Activated T-cell treated with anti-CD3 and anti-CD28 coated beads for 24 hours (primary cell): Measurements from ENCODE around the gene EPG5.
"Not testable (repeated sequence)": the region's sequence is repeated elsewhere in the genome, so short reads cannot be mapped to it uniquely, and the experiment has no call there.

Experiments used
- DNase-seq: peaks from one replicate; pipeline ENCODE4 v3.0.0-alpha.2; 2020; ENCODE audit warnings: low read depth

EPG5 gene

GRCh38 chr18:45967007-45967706 is at the start of gene EPG5:
EPG5 (minus strand) TSS chr18:45967329; CDS start chr18:45967239, 90 bp downstream.
- DNase-seq, result peak; percentile 89

GRCh38 chr18:46013484-46014189 is 46.5 kb upstream of the EPG5 start:
- DNase-seq, result no peak

DNA sequence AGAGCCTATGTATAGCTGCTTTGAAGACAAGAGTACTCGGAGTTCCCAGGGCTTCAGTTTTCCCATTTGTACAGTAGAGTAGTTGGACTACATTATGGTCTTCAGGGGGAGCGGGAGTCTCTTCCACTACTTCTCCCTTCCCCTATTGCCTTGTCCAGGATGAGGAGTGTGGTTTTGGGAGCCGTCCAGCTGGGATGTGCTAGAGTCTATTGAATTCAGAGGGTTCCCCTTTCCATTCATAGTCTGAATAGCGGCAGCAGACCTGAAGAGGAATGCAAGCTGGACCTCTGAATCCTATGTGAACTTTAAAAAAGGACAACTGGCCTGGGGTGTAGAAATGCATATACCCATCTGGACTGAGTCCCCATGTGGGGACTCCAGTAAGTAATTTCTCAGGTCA is 43.5 kb upstream of the EPG5 start:
- no peak for DNase-seq

GRCh38 chr18:46010050-46010449 is 42.9 kb upstream of the EPG5 start:
- DNase-seq, result no peak

- no peak for DNase-seq
Measured at GRCh38 chr18:46009125-46009840, 42.2 kb upstream of the EPG5 start.

DNA sequence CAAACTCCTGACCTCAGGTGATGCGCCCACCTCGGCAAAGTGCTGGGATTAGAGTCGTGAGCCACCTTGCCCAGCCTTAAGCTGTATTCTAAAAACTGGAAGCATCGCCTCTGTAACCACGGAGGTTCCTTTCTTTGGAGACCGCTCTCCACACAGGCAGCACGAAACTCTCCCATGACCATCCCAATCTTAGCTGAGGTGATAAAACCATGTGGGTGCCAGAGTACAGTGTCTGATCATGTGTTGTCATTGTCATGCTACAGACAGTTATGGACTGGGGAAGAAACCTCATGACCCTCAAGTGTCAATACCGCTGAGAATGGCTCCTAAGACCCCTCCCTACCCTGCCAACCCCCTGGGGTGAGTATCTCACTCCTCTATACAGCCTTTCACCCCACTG is 41.4 kb upstream of the EPG5 start:
- no peak for DNase-seq

DNA sequence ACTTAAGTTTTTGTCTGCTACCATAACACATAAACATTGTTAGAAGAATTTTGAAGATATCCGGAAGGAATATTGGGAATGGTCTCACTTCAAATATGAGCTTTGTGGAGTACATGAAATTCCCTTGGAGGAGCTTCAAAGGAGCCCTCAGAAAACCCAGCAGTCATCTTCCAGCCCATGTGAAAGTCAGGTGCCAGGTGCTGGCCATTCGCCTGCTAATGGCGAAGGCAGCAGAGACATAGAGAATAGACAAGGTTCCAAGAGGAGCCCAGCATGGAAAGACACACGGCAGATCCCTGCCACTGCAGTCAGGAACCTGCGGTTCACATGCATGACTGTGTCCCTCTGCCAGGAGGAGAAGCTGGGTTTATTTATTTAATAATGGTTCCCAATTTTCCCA is 40.0 kb upstream of the EPG5 start:
- DNase-seq, result no peak

DNA sequence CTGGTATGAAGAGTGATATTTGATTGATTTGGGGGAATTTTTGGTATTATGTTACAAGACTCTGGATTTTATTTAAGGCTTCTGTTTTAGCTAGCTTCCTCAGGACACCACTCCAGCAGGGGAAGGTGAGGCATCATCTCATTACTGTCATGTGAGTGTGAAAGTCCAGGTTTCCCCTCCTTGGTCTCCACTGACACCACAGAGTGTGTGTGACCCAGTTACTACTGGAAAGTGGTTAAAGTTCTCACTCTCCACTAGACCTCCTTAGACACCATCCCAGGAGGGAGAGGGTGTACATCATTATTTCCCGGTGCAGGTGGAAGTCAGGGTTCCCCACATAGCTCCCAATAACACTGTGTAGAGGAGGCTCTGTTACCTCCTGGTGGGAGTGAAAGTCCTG is 35.8 kb upstream of the EPG5 start:
- DNase-seq, result no peak

DNA sequence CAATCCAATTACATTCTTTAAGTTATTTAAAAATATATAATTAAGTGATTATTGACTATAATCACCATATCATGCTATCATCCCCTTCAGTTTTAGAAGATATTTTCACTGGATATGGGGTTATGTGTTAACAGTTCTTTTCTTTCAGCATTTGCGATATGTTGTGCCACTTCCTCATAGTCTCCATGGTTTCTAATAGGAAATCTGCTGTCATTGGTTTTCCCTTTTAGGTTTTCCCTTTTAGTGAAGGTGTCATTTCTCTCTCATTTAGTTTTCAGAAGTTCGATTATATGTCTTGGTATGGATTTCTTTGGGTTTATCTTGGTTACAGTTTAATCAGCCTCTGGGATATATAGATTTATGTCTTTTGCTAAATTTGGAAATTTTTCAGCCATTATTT is 34.8 kb upstream of the EPG5 start:
- DNase-seq, result no peak

- DNase-seq, result no peak
Measured at GRCh38 chr18:46001074-46001473, 33.9 kb upstream of the EPG5 start.

DNA sequence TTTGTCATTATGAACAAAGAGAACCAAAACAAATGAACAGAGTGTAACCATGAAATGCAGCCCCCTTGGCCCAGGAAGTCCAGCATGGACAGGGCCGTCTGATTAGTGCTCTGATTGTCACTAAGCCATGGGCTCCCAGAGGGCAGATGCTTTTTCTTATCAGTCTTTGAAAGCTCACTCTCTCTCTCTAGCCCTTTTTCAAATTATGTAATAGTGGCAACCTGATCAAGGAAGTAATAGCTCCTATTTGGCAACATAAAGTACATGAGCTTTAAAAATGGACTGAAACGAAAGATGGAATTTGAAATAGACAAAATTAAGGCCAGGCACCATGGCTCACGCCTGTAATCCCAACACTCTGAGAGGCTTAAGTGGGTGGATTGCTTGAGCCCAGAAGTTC is 32.4 kb upstream of the EPG5 start:
- no peak for DNase-seq

DNA sequence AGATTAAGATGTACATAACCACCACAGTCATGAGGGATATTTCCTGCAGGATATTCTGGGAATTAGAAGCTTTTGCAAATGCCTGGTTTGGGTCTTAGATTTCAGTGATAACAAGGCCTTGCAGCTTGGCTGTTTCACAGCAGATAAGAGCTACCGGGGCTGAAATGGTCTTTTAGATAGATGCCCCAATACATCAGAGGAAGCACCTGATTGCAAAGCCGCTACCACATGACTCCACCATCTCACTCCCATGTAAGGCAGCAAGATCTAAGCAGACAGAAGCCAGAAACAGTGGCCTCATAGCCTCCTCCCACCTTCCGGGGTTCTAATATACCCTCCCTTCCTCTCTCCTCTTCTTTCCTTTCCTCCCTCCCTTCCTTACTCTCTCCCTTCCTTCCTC is 31.1 kb upstream of the EPG5 start:
- no peak for DNase-seq

GRCh38 chr18:45997700-45998151 is 30.6 kb upstream of the EPG5 start:
- no peak for DNase-seq

- no peak for DNase-seq
Measured at GRCh38 chr18:45995461-45995860, 28.3 kb upstream of the EPG5 start.

- no peak for DNase-seq
Measured at GRCh38 chr18:45993438-45993837, 26.3 kb upstream of the EPG5 start.

DNA sequence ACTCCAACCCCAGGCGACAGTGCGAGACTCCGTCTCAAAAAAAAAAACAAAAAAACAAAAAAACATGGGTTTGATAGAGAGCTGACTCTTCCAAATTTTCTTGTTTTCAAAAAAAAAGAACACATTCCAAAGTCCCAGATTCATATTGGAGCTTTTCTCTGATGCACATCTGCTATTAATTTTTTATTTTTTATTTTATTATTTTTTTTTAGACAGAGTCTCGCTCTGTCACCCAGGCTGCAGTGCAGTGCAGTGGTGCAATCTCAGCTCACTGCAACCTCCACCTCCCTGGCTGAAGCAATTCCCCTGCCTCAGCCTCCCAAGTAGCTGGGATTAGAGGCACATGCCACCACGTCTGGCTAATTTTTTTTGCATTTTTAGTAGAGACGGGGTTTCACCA is 25.4 kb upstream of the EPG5 start:
- DNase-seq, result not testable (repeated sequence)

- no peak for DNase-seq
Measured at GRCh38 chr18:45991788-45992187, 24.7 kb upstream of the EPG5 start.

- DNase-seq, result no peak
Measured at GRCh38 chr18:45984546-45985235, 17.6 kb upstream of the EPG5 start.

DNA sequence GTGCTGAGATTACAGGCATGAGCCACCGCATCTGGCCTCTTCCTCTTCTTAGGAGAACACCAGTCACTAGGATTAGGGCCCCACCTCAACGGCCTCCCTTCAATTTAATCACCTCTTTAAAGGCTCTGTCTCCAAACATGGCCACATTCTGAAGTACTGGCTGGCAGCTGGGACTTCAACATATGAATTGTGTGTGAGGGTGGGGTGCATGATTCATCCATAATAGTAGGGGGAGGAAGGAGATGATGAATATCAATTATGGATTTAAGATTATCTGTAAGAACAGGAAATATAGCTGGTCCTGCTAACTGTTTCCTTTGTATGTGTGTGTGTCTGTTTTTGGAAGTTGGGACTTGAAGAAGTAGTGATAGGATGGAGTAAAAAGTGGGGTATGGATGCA is 14.7 kb upstream of the EPG5 start:
- DNase-seq, result no peak

GRCh38 chr18:45980229-45980628 is 13.1 kb upstream of the EPG5 start:
- no peak for DNase-seq

DNA sequence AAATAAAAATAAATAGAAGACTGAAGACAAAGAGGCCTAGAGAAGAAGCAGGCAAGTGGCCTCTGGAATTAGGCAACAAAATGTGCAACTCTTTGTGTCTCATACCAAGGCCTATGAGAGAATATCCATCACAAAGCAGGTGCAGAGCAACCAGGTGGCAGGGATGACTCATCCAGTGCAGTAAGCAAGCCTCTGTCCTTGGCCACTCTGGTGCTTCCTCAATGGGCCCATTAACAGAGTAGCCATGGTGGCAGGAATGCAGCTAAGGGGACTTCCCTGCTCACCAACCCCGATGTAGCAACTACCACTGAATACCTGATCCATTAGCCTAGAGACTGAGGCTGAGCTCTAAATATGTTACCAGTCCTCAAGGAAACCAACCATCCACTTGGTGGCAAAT is 11.0 kb upstream of the EPG5 start:
- DNase-seq, result no peak

DNA sequence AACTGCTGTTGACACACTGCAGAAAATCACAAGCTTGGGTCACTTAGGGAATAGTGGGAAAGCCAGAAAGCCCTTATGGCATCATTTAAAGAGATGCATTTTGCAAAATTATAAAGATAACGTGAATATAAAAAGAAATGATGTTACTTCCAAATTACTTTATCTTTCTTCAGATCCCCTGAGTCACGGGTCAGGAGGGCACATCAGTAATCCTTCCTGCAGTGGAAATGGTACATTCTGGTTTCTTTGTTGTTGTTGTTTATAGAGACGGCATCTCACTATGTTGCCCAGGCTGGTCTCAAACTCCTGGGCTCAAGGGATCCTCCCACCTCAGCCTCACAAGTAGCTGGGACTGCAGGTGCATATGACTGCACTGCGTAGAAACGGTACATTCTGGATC is 9.8 kb upstream of the EPG5 start:
- no peak for DNase-seq

- no peak for DNase-seq
Measured at GRCh38 chr18:45976566-45976965, 9.4 kb upstream of the EPG5 start.
